HG02943 (cell line): ENCODE measurements around the gene CFLAR.
"Not testable (repeated sequence)": the region's sequence is repeated elsewhere in the genome, so short reads cannot be mapped to it uniquely, and the experiment has no call there.

Source experiments
- ATAC-seq: cut with Tn5 transposase; IDR thresholded peaks from one replicate; pipeline ENCODE4 v1.9.1; 2021; ENCODE audit warnings: mild to moderate bottlenecking, low read depth, moderate library complexity; ENCODE audit not compliant: unreplicated experiment

The CFLAR gene

DNA sequence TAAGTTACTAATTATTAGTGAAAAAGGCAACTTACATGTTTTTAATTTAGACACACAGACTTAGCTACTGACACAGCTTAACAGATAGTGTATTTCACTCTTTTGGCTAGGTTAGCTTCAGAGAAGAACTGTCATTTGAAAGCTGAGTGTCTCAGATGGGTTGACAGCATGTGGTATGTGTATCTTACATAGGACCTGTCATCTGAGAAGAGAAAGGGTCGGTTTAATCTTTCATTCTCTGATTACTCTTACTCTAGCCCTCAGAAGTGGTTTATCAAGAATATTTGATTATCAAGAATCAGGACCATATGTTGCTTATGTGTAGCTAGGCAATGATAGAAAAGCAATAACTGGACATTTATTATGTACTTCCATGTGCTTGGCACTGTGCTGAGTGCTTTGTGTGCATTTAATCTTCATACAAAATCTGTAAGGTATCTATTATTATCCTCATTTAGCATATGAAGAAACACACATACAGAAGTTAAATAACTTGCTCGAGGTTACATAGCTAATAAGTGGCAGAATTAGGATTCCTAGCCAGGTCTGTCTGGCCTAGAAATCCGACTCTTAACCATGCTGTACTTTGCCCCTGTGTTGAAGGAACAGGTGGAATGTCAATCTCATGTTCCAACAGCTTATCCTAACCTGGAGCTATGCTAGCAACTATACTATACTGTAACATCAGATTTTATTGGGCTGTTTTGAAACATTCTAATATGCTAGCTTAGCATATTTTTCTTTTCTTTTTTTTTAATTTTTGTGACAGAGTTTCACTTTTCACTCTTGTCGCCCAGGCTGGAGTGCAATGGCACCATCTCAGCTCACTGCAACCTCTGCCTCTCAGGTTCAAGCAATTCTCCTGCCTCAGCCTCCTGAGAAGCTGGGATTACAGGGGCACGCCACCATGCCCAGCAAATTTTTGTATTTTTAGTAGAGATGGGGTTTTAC, 28.4 kb downstream of the CFLAR start:
- no peak for ATAC-seq

DNA sequence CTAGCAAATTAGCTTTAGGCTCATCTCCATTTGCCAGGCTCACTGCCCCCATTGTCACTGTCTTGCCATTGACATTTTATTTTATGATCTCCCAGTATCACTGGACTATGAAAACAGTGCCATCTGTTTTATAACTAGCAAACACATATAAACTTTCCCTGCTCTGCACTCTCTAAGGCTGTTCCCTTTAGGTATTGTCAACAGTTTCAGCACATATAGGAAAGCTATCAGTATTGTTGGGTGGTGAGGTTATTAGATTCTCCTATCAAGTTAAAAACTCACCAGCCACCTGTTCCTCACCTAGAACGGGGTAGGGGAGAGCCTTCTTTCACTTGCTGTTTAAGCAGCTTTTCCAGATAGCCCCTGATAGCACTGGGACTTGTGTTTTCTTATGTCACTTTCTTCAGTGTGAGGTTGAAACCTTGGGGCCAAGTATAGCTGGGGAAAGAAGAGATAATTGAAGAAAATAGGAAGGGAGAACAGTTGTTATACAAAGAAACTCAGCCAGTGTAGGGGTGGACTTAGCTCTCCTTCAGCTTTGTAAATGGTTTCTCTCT, 32.5 kb downstream of the CFLAR start:
- ATAC-seq: no peak

DNA sequence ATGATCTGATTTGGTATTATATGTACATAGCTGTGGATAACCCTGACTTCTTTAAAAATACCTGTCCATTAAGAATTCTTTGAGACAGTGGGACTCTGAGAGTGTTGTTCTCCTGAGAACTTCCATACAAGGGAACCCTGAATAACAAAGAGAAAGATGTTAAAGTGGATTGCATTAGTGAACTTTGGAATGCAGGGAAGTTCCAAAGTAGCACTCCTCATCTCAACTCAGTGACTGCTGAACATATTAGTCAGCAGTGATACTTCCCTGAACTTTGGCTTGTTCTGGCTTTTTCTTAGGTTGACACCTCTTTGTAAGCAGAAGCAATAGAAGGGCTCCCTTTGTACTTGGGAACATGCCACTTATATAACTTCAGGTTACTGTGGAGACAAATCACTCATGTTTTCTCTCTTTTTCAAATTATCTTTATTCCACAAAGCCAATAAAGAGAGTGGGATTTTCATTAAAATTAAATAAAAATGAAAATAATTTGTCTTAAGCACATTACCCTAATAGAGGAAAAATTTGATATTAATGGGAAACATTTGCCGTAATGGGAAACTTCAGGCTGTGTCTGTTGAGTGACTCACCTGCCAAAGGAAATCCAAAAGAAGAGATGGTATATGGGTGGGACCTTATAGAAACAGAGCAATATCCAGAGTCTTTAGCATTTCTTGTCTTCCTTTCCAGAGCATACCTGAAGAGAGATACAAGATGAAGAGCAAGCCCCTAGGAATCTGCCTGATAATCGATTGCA, 33.3 kb downstream of the CFLAR start:
- ATAC-seq: no peak

DNA sequence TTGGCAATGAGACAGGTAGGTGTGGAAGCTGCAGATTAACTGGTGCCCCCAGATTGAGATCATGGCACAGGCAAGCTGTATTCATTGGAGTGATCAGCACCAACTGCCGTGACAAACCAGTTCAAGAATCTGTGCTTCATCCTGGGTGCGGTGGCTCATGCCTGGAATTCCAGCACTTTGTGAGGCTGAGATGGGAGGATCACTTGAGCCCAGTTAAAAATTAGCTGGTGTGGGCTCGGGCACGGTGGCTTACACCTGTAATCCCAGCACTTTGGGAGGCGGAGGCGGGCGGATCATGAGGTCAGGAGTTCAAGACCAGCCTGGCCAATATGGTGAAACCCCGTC, 33.8 kb downstream of the CFLAR start:
- ATAC-seq: not testable (repeated sequence)

DNA sequence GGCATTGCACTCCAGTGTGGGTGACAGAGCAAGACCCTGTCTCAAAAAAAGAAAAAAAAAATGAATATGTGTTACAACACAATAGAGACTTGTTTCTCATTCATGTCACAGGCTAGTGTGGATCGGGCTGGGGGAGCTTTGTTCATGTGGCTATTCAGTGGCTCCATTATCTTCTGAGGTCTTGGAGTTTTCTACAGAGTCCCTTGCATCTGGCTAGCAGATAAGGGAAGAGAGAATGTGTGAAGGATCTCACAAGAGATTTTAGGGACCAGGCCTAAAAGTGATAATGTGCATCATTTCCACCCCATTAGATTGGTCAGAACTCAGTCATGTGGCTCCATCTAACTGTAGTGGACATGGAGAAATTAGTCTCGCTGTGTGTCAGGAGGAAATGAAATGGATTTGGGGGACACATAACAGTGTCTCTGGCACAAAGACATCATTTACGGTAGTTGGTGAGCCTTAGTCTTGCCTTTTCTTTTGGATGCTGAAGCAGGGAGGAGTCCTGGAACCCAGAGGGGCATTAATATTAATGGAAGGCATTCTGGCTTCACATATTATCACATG, 34.6 kb downstream of the CFLAR start:
- ATAC-seq: no peak

DNA sequence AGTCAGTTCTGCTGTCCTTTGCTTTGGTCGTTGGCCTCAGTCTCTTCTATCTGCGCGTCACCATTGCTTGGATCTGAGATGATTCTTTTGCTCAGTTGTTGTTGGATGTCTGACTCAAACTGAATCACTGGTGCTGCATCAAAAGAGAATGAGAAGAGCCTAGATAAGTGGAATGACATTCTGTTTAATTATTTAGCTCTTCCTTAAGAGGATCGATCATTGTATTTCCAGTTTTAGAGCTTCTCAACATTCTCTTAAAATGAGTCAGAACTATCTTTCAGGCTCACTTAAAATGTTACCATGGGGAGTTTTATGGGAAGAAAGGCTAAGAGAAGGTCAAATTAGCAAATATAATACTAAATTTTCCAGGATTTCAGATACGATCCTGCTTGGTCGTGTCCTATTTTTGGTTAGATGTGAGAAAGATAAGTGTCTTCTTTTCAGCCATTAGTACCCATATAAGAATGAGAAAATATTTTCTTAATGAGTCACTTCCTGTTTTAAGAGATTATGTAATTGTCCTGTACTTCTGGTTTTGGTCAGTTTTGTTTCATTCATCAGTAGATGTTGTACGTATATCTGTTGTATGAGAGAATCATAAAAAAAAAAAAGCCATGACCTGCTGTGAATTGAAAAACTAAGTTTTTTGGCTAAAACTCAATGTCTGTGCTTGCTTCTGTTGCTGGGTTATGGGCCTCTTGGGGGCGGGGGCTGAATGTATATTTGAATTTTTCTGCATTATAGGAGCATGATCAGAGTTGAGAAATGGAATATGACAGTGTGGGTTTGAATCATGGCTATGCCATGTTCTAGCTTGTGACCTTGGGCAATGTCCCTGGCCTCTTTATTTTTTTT, 35.4 kb downstream of the CFLAR start:
- peak; percentile 60 for ATAC-seq

DNA sequence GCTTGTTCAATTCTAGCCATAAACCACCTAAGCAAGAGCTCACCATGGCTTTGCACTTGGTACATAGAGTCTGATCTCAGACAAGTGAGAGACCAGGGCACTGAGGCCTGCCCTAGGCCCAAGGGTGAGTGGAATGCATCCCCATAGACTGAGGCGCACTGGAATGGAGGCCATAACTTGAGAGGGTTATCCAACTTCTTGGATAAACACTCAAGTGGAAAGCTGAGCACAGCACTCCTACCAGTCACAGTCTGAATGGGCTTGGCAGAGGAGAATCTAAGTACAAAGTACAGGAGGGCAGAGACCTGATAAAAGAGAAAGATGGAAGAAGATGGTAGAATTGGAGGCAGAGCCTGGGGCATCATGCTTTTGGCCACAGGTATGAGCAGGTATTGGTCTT, 36.6 kb downstream of the CFLAR start:
- ATAC-seq: no peak

DNA sequence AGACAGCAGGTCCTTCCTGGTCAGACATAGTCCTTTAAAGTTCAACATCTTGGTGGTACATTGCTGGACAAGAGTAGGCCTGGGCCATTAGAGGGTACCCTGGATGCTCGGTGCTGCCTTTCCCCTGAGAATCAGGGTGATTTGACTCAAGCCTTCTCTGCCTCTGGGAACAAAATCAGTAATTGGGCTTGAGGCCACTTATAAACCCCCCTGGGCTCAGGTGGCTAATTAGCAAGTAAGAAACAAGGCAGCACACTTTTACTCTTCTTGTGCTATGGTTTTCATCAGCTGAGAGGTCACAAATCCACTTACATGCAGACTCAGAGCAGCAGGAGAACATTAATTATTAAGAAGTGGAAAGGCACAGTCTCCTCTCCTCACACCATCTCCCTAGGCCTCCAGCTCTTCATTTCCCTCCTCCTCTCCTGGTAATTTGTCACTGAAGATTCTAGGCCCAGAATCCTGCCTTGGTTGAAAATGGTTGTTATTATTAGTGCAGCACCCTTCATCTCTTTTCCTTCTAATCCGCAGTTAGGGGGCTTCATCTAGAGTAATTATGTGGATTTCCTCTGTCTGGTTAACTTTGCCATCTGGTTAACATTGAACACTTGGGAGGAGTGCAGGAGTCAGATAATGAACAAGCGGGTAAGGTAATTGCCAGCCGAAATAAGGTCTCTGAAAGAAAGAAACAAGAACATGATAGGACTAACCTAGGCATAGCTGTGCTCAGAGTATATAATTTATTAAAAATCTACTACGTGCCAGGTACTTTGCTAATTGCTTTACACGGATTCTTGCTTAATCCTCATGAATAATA, 37.2 kb downstream of the CFLAR start:
- no peak for ATAC-seq

DNA sequence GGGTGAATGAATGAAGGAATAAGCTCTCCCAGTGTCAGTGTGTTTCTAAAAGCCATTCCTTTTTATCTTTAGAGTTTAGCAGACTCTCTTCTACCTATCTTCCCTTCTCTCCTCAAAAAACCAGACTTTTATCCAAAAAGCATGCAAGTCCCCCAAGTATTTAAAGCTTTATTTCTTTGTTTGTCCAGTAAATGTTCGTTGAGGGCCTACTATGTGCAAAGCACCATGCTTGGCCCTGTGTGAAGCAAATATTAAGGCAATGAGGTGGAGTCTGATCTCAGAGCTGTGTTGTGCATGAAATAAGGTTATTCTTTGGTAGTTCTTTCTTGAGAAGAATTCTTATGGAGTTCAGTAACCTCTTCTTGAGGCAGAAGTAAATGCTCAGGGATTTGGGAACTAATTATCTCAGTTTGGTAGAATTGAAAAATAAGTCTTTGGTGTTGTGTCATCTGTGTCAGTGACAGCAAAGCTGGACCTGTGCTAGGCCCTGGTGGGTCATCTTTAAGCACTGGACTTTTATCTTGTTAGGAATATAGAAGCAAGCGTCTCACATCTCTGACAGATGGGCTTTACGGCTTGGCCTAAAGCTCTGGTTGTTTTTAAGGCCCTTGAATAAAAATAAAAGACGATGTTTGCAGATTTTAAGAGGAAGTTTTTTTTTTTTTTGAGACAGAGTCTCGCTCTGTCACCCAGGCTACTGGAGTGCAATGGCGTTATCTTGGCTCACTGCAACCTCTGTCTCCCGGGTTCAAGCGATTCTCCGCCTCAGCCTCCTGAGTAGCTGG, 38.8 kb downstream of the CFLAR start:
- no peak for ATAC-seq

DNA sequence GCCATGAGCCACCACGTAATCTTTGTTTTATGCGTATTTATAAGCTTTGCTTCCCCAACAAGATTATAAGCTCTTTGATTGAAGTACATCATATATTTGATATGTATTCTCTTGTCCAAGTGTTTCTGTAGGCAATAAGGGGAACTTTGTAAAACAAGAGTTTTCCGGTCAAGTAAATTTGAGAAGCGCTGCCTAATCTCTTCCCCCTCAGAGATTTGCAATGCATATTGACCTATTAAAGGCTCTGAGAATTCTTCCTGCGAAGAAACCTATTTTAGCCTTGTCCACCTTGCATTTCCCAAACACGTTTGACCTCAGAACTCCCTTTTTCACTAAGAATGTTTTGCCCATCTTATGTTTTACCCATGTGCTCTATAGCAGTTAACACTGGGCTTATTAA, 40.1 kb downstream of the CFLAR start:
- no peak for ATAC-seq

DNA sequence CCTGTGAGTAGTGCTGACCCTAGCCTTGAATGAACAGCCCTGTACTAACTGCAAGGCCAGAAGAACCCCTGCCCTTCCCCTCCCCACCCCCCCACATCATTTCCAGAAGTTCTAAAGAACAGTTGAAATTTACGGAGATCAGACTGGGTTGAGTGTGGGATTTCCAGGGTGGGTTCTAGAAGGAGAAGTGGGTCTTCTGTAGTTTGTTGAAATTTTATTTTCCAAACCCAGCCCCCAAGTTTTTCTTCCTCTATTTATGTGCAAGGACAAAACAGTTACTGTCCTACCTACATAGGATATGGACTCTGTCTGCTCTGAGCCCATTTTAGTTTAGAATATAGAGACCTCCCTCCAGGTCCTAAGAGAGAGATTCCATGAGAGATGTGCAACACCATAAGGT, 40.7 kb downstream of the CFLAR start:
- no peak for ATAC-seq

DNA sequence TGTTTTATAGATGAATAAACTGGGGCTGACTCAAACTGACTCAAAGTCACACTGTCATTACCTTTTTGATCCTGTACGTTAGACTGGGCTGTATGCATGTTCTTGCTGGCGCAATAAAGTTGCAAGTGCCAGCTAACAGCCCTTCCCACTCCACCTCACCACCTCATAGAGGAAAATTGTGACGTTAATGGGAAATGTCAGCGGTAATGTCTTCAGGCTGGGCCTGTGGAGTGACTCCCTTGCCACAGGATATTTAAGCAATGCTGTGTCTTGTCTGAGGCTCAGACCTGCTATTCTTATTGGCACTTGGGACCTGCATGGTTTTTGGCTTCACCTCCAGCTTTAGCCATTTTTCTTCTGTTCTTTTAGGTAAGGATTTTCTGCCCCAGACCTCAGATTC, 41.7 kb downstream of the CFLAR start:
- no peak for ATAC-seq

DNA sequence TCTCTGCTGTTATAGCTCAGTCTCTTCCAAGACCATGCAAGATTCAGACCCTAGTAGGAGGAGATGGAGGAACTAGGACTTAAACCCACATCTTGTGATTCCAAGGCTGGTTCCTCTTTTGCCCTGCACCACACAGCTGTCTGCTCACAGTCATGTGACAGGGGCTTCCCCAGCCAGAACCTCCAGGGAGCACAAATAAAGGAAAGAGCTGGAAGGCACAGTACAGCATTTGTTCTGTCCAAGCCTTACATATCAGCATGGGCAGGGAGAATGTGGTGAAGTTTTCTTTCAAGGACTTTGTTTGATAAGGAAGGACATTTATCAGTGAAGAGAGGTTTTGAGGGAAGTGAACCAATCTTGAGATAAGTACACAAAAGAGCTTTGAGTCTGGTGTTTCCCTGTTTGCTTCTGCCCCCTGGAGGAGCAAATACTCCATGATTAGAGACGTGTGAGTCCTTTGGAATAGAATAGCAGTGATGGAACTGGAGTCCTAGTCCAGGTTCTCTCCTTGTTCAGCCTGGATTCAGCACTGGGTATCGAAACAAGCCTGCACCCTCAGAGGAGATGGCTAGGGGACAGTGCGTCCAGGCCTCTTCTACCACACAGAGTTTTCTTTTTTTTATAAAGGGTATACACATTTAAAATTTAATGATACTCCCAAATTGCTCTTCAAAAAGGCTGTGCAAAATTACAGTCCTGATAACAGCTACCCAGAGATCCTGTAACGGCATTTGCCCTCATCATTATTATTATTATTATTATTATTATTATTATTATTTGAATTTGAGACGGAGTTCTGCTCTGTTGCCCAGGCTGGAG, 42.4 kb downstream of the CFLAR start:
- ATAC-seq: peak; percentile 78

DNA sequence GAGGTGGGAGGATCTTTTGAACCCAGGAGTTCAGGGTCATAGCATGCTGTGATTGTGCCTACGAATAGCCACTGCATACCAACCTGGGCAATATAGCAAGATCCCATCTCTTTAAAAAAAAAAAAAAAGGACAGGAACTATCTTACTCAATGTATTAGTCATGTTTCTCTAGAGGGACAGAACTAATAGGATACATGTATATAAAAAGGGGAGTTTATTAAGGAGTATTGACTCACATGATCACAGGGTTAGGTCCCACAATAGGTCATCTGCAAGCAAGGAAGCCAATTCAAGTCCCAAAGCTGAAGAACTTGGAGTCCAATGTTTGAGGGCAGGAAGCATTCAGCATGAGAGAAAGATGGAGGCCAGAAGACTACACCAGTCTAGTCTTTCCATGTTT, 48.2 kb downstream of the CFLAR start:
- ATAC-seq: no peak

DNA sequence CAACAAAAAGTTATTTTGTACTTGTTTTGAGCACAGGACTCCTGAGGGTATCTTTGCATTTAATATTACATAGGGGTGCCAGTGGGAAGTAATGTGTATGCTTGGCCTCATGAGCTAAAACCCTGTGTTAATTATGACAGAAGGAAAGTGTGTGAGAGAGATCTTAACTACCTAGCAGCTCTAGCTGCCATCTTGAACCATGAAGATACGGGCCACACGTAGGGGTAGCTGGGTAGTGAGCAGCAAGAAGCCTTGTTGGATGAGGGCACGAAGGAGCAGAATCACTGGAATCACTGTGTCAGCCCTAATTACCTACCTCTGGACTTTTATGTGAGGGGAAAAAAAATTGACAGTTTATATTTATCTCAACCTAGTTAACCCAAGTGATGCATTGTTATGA, 51.6 kb downstream of the CFLAR start:
- ATAC-seq: no peak

DNA sequence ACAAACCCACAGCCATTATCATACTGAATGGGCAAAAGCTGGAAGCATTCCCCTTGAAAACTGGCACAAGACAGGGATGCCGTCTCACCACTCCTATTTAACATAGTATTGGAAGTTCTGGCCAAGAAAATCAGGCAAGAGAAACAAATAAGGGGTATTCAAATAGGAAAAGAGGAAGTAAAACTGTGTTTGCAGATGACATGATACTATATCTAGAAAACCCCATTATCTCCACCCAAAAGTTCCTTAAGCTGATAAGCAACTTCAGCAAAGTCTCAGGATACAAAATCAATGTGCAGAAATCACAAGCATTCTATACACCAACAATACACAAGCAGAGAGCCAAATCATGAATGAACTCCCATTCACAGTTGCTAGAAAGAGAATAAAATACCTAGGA, 52.5 kb downstream of the CFLAR start:
- not testable (repeated sequence) for ATAC-seq

DNA sequence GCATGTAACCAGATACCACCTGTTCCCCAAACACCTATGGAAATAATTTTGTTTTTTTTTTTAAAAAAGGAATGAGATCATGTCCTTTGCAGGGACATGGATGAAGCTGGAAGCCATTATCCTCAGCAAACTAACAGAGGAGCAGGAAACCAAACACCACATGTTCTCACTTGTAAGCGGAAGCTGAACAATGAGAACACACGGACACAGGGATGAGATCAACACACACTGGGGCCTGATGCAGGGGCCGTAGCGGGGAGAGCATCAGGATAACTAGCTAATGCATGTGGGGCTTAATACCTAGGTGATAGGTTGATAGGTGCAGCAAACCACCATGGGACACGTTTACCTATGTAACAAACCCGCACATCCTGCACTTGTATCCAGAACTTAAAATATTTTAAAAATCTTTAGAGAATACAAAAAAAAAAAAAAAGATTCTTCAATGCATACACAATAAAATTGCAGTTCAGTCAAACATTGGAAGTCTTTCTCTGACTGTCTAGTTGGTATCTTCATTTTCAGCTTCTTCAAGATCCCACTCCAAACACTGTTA, 55.4 kb downstream of the CFLAR start:
- no peak for ATAC-seq

DNA sequence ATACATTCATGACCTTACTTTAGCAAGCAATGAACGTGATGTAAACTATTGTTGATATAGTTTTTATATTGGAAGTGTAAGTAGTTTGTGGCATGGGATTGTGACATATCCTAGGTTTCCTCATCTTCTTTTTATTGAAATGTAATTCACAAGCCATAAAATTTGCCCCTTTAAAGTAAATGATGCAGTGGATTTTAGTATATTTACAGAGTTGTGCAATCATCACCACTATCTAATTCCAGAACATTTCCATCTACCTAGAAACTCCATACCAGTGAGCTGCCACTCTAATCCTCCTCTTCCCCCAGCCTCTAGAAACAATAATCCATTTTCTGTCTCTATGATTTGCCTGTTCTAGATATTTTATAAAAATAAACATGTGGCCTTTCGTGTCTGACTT, 56.3 kb downstream of the CFLAR start:
- no peak for ATAC-seq
